ENCODE data around the gene CDH2.

CDH2 gene

DNA sequence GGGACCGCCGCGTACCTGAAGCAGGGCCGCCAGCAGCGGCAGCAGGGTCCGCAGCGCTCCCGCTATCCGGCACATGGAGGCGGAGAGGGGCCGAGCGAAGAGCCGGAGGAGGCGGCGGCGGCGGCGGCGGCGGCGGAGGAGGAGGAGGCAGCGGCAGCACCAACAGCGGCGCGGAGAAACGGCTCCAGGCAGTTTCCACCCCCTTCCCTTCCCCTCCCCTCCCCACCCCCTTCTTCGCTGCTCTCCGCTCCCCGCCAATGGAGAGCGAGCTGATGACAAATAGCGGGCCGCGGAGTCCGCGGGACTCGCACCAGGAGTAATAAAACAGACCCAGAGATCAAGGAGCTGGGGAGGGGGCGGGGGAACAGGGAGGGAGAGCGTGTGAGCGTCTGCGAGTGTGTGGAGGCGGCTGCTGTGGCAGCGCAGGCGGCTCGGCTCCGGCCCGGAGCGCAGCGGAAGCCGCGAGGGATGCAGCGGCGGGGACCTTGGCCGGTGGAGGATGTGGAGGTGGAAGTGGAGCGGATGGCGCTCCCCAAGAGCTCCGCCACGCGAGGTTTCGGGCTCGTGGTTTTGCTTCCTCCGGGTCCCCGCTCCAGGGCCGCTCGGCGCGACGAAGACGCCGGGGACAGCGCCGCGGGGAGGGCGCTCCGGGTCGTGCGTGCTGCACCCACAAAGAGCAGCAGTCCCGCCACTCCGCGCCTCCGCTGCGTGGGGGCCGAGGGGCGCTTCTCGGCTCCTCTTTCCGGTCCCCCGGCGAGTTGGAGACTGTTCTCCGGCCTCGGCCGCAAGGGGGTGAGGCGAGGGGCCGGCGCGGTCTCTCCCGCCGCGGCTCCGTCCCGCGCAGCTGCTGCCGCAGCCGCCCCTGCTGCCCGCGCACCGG, at the start of gene CDH2:
Gene CDH2 (minus strand): TSS at position 183 of the 880 bp plus-strand sequence. CDS start 108 bp downstream, at position 75.
- no peaks in the 10 kb centered on the region for H3K4me1 Mint-ChIP-seq (ENCODE audit: low read depth)
- no peak within 1 kb of the TSS for H3K27ac Mint-ChIP-seq
- DNase-seq (ENCODE audit: low spot score), result peak; percentile 9
- peak within 1 kb of the TSS; percentile 75 for H3K4me3 Mint-ChIP-seq
- peaks cover 32% of the 10 kb centered on the region for H3K27me3 Mint-ChIP-seq (ENCODE audit: low read depth)
- no peaks in the 10 kb centered on the region for H3K36me3 Mint-ChIP-seq (ENCODE audit: low read depth)
- no peaks in the 10 kb centered on the region for H3K9me3 Mint-ChIP-seq

DNA sequence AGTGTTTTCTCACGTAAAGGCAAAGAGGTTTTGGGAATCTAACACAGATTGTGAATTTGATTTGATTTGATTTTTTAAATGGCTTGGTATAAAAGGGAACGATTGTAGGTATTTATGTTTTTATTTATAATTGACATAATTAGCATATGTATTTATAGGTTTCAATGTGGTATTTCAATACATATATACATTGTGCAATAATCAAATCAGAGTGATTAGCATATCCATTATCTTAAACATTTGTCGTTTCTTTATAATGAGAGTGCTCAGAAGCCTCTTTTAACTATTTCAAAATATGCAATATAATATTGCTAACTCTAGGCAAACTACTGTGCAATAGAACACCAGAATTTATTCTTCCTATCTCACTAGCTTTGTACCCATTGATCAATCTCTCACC, 35.1 kb upstream of the CDH2 start:
- H3K36me3 Mint-ChIP-seq (ENCODE audit: low read depth), result no peaks in the 10 kb centered on the region
- H3K9me3 Mint-ChIP-seq, result peaks cover 20% of the 10 kb centered on the region
- no peak overlapping the region for H3K27ac Mint-ChIP-seq
- H3K4me3 Mint-ChIP-seq, result no peak overlapping the region
- H3K27me3 Mint-ChIP-seq (ENCODE audit: low read depth), result no peaks in the 10 kb centered on the region
- H3K4me1 Mint-ChIP-seq (ENCODE audit: low read depth), result no peaks in the 10 kb centered on the region
- no peak for DNase-seq (ENCODE audit: low spot score)

DNA sequence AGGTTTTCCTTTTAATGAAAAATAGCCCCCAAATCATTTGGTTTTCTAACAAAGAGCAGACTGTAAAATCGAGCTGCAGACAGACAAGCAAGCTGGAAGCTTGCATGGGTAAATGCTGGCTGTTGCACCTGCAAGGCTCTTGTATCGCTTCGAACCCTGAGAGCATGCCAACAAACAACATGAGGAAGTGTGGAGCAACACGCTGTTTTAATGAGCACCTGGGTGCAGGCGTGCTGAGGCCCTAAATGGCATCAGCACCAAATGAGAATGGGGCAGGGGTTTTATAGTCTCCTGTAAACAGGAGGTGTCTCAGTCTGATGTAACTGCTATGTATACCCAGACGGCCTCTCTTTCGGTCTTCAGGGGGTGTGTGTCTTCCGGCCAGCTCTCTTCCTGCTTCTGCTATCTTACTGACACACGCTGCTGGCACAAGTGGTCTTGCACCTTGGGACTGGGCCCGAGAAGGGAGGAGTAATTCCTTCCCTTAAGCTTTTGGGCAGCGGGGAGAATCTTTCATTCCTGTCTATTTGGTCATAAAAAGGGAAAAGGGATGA, 31.9 kb upstream of the CDH2 start:
- no peaks in the 10 kb centered on the region for H3K4me1 Mint-ChIP-seq (ENCODE audit: low read depth)
- H3K27me3 Mint-ChIP-seq (ENCODE audit: low read depth), result no peaks in the 10 kb centered on the region
- no peak overlapping the region for H3K4me3 Mint-ChIP-seq
- peaks cover 25% of the 10 kb centered on the region for H3K9me3 Mint-ChIP-seq
- no peaks in the 10 kb centered on the region for H3K36me3 Mint-ChIP-seq (ENCODE audit: low read depth)
- DNase-seq (ENCODE audit: low spot score), result no peak
- no peak overlapping the region for H3K27ac Mint-ChIP-seq

DNA sequence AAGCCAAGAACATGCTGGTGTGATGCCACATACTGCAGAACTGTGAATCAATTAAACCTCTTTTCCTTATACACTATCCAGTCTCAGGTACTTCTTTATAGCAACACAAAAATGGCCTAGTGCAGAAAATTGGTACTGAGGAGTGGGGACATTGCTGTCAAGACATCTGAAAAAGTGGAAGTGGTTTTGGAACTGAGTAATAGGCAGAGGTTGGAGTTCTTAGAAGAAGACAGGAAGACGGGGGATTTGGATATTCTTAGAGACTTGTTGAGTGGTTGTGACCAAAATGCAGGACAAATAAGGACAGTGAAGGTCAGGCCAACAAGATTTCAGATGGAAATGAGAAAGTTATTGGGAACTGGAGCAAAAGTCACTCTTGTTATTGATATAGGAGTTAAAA, 31.3 kb upstream of the CDH2 start:
- Mint-ChIP-seq H3K4me3 (no peak overlapping the region), H3K27me3 (ENCODE audit: low read depth) (no peaks in the 10 kb centered on the region), H3K27ac (no peak overlapping the region), H3K4me1 (ENCODE audit: low read depth) (no peaks in the 10 kb centered on the region), H3K36me3 (ENCODE audit: low read depth) (no peaks in the 10 kb centered on the region), H3K9me3 (peaks cover 25% of the 10 kb centered on the region)
- no peak for DNase-seq (ENCODE audit: low spot score)

DNA sequence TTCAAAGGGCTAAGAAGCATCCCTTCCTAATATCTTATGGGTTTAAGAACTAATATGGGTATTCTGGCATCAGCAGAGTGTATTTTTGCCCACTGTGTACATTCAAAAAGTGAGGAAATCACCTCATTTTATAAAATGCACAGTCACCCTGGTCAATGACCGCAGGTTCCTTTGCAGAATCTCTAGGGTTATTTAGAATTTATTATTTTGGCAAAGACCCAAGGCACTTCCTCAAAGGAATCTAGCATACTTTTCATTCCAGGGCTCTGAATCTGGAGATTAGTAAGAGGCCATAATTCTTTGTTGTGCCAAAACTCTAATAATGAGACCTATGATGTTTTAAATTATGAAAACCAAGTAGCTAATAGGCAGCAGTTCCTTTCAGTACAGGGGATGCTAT, 27.2 kb upstream of the CDH2 start:
- H3K27ac Mint-ChIP-seq, result no peak overlapping the region
- H3K36me3 Mint-ChIP-seq (ENCODE audit: low read depth), result no peaks in the 10 kb centered on the region
- peaks cover 26% of the 10 kb centered on the region for H3K9me3 Mint-ChIP-seq
- no peaks in the 10 kb centered on the region for H3K27me3 Mint-ChIP-seq (ENCODE audit: low read depth)
- no peak for DNase-seq (ENCODE audit: low spot score)
- no peaks in the 10 kb centered on the region for H3K4me1 Mint-ChIP-seq (ENCODE audit: low read depth)
- no peak overlapping the region for H3K4me3 Mint-ChIP-seq

DNA sequence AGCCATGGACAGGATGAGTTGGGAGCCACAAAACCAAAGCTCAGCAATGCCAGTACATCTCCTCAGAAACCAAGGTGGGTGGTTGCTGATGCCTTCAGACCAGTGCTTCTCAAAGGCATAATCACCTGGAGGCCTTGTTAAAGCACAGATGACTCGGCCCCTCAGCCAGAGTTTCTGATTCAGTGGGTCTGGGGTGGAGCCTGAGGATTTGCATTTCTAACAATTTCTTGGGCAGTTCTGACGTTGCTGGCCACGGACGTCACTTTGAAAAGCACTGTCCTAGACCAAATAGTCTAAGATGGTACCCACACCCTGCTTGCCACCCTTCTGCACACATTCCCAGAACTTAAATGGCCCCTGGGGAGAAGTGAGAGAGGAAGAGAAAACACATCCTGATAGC, 24.1 kb upstream of the CDH2 start:
- no peak overlapping the region for H3K27ac Mint-ChIP-seq
- no peak overlapping the region for H3K4me3 Mint-ChIP-seq
- no peaks in the 10 kb centered on the region for H3K4me1 Mint-ChIP-seq (ENCODE audit: low read depth)
- H3K27me3 Mint-ChIP-seq (ENCODE audit: low read depth), result no peaks in the 10 kb centered on the region
- H3K36me3 Mint-ChIP-seq (ENCODE audit: low read depth), result no peaks in the 10 kb centered on the region
- DNase-seq (ENCODE audit: low spot score), result no peak
- H3K9me3 Mint-ChIP-seq, result peaks cover 13% of the 10 kb centered on the region

DNA sequence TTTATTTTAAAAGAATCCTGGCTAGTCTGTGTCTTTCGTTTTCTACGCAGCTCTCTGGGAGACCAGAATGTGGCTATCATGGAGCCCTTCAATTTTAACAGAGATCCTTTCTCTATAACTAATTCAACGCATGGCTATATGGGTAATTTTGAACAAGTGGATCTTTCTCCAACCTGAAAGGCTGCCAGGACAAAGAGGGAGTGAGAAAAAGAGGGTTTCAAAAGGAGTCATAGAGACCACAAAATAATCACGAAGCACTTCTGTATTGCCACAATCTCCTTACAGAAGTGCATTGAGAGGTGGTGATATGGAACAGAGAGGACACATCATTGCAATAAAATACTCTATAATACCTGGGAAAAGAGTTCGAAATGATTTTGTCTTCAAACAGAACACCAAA, 21.7 kb upstream of the CDH2 start:
- Mint-ChIP-seq H3K4me1 (ENCODE audit: low read depth) (no peaks in the 10 kb centered on the region), H3K27ac (no peak overlapping the region), H3K4me3 (no peak overlapping the region), H3K9me3 (peaks cover 8% of the 10 kb centered on the region), H3K36me3 (ENCODE audit: low read depth) (no peaks in the 10 kb centered on the region), H3K27me3 (ENCODE audit: low read depth) (no peaks in the 10 kb centered on the region)
- no peak for DNase-seq (ENCODE audit: low spot score)

DNA sequence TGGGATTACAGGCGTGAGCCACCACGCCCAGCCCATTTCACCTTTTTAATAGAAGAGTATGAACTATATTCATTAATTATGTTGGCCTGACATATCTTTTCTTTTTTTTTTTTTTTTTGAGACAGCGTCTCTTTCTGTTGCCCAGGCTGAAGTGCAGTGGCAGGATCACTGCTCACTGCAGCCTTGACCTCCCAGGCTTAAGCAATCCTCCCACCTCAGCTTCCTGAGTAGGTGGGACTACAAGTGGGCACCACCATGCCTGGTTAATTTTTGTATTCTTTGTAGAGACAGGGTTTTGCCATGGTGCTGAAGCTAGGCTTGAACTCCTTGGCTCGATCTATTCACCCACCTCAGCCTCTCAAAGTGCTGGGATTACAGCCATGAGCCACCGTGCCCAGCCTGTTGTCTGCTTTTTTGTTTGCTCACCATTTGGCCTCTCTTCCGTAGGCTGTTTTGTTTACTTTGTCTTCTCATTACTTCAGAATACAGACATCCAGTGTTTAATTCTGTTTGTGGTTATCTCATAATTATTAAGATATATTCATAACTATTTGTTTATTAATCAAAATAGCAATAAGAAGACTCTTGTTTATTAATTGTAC, 16.3 kb upstream of the CDH2 start:
- Mint-ChIP-seq H3K36me3 (ENCODE audit: low read depth) (no peaks in the 10 kb centered on the region), H3K9me3 (peaks cover 4% of the 10 kb centered on the region), H3K27me3 (ENCODE audit: low read depth) (no peaks in the 10 kb centered on the region), H3K4me1 (ENCODE audit: low read depth) (no peaks in the 10 kb centered on the region), H3K4me3 (no peak overlapping the region), H3K27ac (no peak overlapping the region)
- no peak for DNase-seq (ENCODE audit: low spot score)

DNA sequence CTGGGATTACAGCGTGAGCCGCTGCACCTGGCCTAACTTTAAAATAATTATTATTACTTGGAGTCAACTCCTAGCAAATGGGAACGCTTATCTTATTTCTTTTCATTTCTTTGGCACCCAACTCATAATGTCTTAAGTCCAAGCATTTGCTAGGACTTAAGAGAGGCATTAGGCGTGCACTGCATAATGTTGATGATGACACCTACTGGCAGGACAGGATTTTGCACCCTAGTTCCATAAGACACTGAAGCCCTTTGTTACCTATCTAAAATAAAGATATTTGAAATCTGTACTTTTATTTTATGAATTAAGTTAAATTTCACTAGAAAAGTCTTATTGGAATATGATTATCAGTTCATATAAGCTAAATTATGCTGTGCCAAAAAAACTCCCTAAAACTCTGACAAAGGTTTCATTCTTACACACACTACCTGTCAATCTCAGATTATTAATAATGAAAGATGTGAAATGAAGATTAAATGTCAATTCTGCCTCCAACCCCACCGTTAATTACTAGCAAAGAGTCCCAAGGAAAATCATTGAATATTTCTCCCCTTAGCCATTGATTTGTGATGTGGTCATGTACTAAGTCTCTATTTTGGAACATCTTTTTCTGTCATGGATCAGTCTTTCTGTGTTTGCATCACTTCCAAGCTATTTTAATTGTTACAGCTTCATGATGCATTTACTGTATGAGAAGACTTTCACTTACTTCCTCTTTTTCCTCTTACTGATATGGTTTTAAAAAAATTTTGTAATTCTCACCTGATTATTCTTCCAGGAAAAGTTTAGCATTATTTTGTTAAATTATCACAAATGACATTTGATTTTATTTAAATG, 12.7 kb upstream of the CDH2 start:
- Mint-ChIP-seq H3K36me3 (ENCODE audit: low read depth) (no peaks in the 10 kb centered on the region), H3K4me3 (no peak overlapping the region), H3K27ac (no peak overlapping the region), H3K9me3 (no peaks in the 10 kb centered on the region), H3K4me1 (ENCODE audit: low read depth) (no peaks in the 10 kb centered on the region), H3K27me3 (ENCODE audit: low read depth) (no peaks in the 10 kb centered on the region)
- no peak for DNase-seq (ENCODE audit: low spot score)

DNA sequence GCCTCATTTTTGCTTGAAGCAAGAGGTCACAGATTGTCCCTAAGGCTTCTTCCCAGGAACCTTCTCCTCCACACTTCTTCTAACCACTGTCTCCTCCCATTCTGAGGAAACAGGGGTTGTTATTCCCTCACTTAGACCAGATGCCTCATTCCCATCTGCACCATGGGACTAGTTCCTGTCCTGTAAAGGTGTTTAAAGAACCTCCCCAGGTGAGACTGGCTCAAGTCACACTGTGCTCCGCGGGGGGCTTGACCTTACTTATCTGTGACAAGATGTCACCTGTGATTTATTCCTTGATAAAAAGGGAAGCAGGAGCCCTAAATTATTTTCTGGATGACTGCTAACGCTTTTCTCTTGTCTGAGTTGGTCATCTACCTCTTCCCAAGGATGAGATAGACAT, 8.2 kb upstream of the CDH2 start:
- H3K4me3 Mint-ChIP-seq, result no peak overlapping the region
- H3K27me3 Mint-ChIP-seq (ENCODE audit: low read depth), result no peaks in the 10 kb centered on the region
- no peaks in the 10 kb centered on the region for H3K36me3 Mint-ChIP-seq (ENCODE audit: low read depth)
- no peak overlapping the region for H3K27ac Mint-ChIP-seq
- no peaks in the 10 kb centered on the region for H3K9me3 Mint-ChIP-seq
- no peaks in the 10 kb centered on the region for H3K4me1 Mint-ChIP-seq (ENCODE audit: low read depth)
- no peak for DNase-seq (ENCODE audit: low spot score)

DNA sequence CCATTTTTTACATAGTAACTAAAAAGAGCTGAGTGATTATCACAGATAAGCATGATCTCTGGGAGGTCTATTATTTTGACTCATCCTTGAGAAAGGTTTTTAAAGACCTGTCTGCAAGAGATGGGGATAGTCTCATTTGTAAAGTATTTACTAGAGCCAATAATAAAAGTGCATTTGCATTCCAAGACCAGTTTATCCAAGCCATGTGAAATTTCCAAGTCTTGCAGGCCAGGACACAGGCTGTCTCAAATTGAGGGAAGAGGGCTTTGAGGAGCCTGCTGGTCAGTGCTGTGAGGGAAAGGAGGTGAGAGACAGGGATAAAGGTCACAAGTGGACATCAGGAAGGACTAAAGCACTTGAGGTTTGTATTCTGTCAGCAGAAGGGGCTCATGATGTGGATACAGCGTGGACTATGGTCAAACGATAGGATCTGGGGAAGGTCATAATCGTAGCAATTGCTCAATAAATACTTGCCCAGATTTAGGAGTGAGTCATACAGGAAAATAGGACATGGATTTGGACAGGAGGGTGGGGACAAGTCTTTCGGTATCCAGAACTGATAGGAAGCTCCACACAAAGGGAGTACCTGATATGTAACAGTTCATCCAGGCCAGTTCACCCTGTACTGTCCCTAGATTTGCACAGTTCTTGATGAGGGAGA, 6.6 kb upstream of the CDH2 start:
- no peaks in the 10 kb centered on the region for H3K4me1 Mint-ChIP-seq (ENCODE audit: low read depth)
- H3K27ac Mint-ChIP-seq, result no peak overlapping the region
- H3K9me3 Mint-ChIP-seq, result no peaks in the 10 kb centered on the region
- no peak overlapping the region for H3K4me3 Mint-ChIP-seq
- DNase-seq (ENCODE audit: low spot score), result no peak
- H3K27me3 Mint-ChIP-seq (ENCODE audit: low read depth), result peaks cover 8% of the 10 kb centered on the region
- H3K36me3 Mint-ChIP-seq (ENCODE audit: low read depth), result no peaks in the 10 kb centered on the region

DNA sequence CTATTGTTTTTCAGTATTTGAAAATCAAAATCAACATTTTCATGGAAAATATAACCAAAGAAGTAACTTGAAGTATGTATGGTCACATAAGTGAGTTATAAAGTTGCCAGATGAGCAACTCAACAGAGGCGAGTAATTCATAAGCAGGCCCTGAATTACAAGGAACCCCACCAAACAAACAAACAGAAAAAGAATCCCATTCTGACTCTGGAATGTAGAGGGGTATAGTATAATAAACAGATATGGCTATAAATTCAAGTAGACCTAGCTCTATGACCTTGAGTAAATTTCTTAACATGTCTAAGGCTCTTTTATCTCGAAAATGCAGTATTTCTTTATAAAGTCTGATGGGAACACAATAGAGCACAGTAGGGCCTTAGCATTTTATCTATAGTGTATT, 4.7 kb upstream of the CDH2 start:
- Mint-ChIP-seq H3K27ac (no peak overlapping the region), H3K9me3 (no peaks in the 10 kb centered on the region), H3K27me3 (ENCODE audit: low read depth) (peaks cover 14% of the 10 kb centered on the region), H3K36me3 (ENCODE audit: low read depth) (no peaks in the 10 kb centered on the region), H3K4me3 (no peak overlapping the region), H3K4me1 (ENCODE audit: low read depth) (no peaks in the 10 kb centered on the region)
- no peak for DNase-seq (ENCODE audit: low spot score)

DNA sequence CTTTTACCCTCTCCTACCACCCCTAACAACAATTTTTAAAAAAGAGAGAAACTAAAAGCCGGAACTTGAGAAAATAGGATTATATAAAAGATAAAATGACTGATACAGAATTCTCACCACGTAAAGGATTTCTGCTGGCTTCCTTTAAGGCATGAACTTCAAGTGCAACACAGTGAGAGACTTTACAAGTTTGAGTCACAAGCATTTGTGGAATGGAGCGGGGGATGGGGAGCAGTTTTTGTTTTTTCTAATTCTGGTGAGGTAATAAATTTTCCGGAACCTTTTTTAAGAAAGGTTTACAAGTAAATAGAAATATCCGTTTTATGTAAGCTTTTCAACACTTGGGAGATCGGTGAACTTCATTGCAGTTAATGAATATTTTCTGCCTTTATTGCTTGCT, 1.8 kb upstream of the CDH2 start:
- Mint-ChIP-seq H3K27me3 (ENCODE audit: low read depth) (peaks cover 32% of the 10 kb centered on the region), H3K36me3 (ENCODE audit: low read depth) (no peaks in the 10 kb centered on the region)
- no peak for DNase-seq (ENCODE audit: low spot score)

More for the DNA sequence above, 1.8 kb upstream of the CDH2 start:
- Mint-ChIP-seq H3K4me3 (peak overlapping the region; percentile 64), H3K27ac (no peak overlapping the region), H3K4me1 (ENCODE audit: low read depth) (no peaks in the 10 kb centered on the region), H3K9me3 (no peaks in the 10 kb centered on the region)
